ENCODE results near the gene STEAP3. TPM values are rescaled to one million over a fixed set of nuclear protein-coding genes. Genes with fewer than 3 reads are reported as not detected.

Gene STEAP3
- total RNA-seq, 1 experiment from 2014 or later: 32.3 TPM

- TF ChIP-seq POLR2AphosphoS5 (IDR thresholded peaks at IDR 0.05; ENCODE audit: low read depth, low read length): no peak
- TF ChIP-seq ELF1 (IDR thresholded peaks at IDR 0.05; ENCODE audit: borderline replicate concordance, low read depth): no peak
Observed at GRCh38 chr2:119208791-119209203, 14.8 kb upstream of the STEAP3 start (continued).

DNA sequence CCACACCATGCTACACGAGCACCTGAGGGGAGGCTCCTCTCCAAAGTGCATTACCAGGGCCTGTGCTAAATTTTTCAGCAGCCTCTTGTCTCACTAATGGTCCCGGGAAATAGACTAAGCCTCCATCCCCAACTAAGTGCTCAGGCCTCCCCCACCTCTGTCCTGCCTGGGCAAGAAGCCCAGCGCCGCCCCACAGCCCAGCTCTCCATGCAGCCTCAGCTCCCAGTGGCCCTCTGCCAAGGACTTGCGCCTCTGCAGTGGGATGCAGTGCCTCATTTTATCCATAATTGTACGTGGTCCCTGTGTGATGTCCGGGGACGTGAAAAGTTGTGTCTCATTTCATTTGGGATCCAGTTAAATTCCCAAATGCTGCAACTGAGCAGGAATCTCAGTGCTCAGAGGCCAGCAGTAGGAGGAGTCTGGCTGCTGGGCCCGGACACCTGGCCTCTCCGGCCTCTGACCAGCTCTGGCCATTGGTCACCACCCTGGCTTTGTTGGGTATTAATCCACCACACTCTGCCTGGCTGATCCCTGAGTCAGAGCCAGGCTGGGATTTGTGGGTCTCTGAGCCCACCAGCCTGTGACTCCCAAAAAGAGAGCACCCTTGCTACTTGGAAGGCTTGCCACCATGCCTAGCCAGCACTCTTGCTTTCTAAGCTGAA lies 11.4 kb upstream of the STEAP3 start:
- RAD21 ChIA-PET (ENCODE audit: low non-redundant PET in 1 of 2, low total read pairs in 2 of 2, uncharacterized antibody in 2 of 2, unreplicated experiment in 2 of 2): no interaction called here
- CTCF ChIA-PET: interaction anchor here (1.6 kb wide), 1 partner anchor 79 kb away, joined by 3 read pairs; no protein-coding TSS in a partner anchor
- no peak for ATAC-seq
- no peak overlapping the region for H2AFZ ChIP-seq (ENCODE audit: low read depth, low read length, poor library complexity, severe bottlenecking)
- no peak overlapping the region for H3K4me3 ChIP-seq (replicated peaks in 1 of 2; ENCODE audit: low read depth in 1 of 2, low read length in 2 of 2)
- no peak overlapping the region for H3K27ac ChIP-seq (ENCODE audit: low read depth, low read length)
- H4K20me1 ChIP-seq (ENCODE audit: insufficient read depth): no peaks in the 10 kb centered on the region
- no peaks in the 10 kb centered on the region for H3K9me3 ChIP-seq (ENCODE audit: control insufficient read depth in 1 of 2, insufficient read depth in 1 of 2, low read depth in 1 of 2, low read length in 2 of 2)
- POLR2A ChIA-PET: no interaction called here
- H3K79me2 ChIP-seq (ENCODE audit: insufficient read depth, low read length): no peaks in the 10 kb centered on the region
- no peak overlapping the region for H3K9ac ChIP-seq (ENCODE audit: low read length)
- no peaks in the 10 kb centered on the region for H3K9me2 ChIP-seq (ENCODE audit: insufficient read depth)
- H3K4me1 ChIP-seq (ENCODE audit: control insufficient read depth in 1 of 2, insufficient read depth in 2 of 2, low read length in 2 of 2): peaks cover 16 to 18% of the 10 kb centered on the region in 2 experiments
- intact Hi-C loops (cut with micrococcal nuclease): no loop called here
- DNase-seq (ENCODE audit: low read depth, low spot score): no peak
- BruUV-seq (replicated peaks): no TSS peak
- TF ChIP-seq EGR1 (IDR thresholded peaks at IDR 0.05; ENCODE audit: low read depth) (no peak), ZFX (IDR thresholded peaks at IDR 0.05) (no peak), CEBPB (IDR thresholded peaks at IDR 0.05; ENCODE audit: low read depth) (no peak), SIN3A (IDR thresholded peaks at IDR 0.05; ENCODE audit: low read depth) (no peak), RAD21 (IDR thresholded peaks at IDR 0.05; ENCODE audit: low read depth) (no peak), FOSL1 (IDR thresholded peaks at IDR 0.05; ENCODE audit: low read depth) (no peak), SRF (IDR thresholded peaks at IDR 0.05; ENCODE audit: low read depth) (no peak)
- TF ChIP-seq, protein P1, sequence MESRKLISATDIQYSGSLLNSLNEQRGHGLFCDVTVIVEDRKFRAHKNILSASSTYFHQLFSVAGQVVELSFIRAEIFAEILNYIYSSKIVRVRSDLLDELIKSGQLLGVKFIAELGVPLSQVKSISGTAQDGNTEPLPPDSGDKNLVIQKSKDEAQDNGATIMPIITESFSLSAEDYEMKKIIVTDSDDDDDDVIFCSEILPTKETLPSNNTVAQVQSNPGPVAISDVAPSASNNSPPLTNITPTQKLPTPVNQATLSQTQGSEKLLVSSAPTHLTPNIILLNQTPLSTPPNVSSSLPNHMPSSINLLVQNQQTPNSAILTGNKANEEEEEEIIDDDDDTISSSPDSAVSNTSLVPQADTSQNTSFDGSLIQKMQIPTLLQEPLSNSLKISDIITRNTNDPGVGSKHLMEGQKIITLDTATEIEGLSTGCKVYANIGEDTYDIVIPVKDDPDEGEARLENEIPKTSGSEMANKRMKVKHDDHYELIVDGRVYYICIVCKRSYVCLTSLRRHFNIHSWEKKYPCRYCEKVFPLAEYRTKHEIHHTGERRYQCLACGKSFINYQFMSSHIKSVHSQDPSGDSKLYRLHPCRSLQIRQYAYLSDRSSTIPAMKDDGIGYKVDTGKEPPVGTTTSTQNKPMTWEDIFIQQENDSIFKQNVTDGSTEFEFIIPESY (IDR thresholded peaks at IDR 0.05; ENCODE audit: extremely low read depth, insufficient replicate concordance, low read length): no peak
- peaks cover 32% of the 10 kb centered on the region for H3K27me3 ChIP-seq (ENCODE audit: insufficient read depth, low read length)
- no peak overlapping the region for H3K4me2 ChIP-seq (ENCODE audit: low read length)
- no peaks in the 10 kb centered on the region for H3K36me3 ChIP-seq (ENCODE audit: control insufficient read depth in 1 of 2, insufficient read depth in 2 of 2, low read length in 2 of 2)

Measured in HCT116 (cell line).